GM19099 (cell line): Measurements from ENCODE around the gene ZMIZ1.

Experiments
- POLR2A ChIP-seq: IDR thresholded peaks from 3 replicates; pipeline ENCODE4 v1.6.1; 2011; ENCODE audit warnings: low read depth; ENCODE audit not compliant: insufficient read length; ENCODE audit errors: extremely low read depth

ZMIZ1 gene

GRCh38 chr10:79046326-79046725 lies 22.4 kb upstream of the ZMIZ1 start:
- TF ChIP-seq POLR2A, result no peak

GRCh38 chr10:79046741-79047583 lies 21.8 kb upstream of the ZMIZ1 start:
- TF ChIP-seq POLR2A, result no peak

- no peak for TF ChIP-seq POLR2A
These were observed 21.2 kb upstream of the ZMIZ1 start for GRCh38 chr10:79047584-79047874.

- no peak for TF ChIP-seq POLR2A
These were observed 20.7 kb upstream of the ZMIZ1 start for GRCh38 chr10:79047875-79048638.

- TF ChIP-seq POLR2A, result no peak
These were observed 19.9 kb upstream of the ZMIZ1 start for GRCh38 chr10:79048639-79049550.

GRCh38 chr10:79049931-79050895 lies 18.6 kb upstream of the ZMIZ1 start:
- TF ChIP-seq POLR2A, result no peak

GRCh38 chr10:79050896-79051555 lies 17.7 kb upstream of the ZMIZ1 start:
- TF ChIP-seq POLR2A, result no peak

GRCh38 chr10:79051766-79052165 lies 17.0 kb upstream of the ZMIZ1 start:
- no peak for TF ChIP-seq POLR2A

GRCh38 chr10:79052291-79053080 lies 16.3 kb upstream of the ZMIZ1 start:
- no peak for TF ChIP-seq POLR2A

- no peak for TF ChIP-seq POLR2A
These were observed 15.7 kb upstream of the ZMIZ1 start for GRCh38 chr10:79053081-79053434.

- no peak for TF ChIP-seq POLR2A
These were observed 15.1 kb upstream of the ZMIZ1 start for GRCh38 chr10:79053481-79054202.
